Spinal cord (tissue), 4 donors: ENCODE results near the gene TSPAN18. TPM values are rescaled to one million over a fixed set of nuclear protein-coding genes. Genes with fewer than 3 reads are reported as not detected.

Experiments
- polyA plus RNA-seq, 2 donors: library from polyadenylated mRNA; unstranded; fragments of 120-200 nt; gene quantifications; one replicate each; pipeline ENCODE4 v1.2.1, GENCODE V29; 2013; ENCODE audit not compliant: insufficient read length in 2 of 2
- total RNA-seq, 2 donors: library from RNA; depleted of rRNA in 1 of 2; stranded (reverse); fragments of 120-200 nt in 1 of 2; fragments of >200 nt in 1 of 2; gene quantifications; one replicate each; pipeline versions ENCODE4 v1.2.3 to v1.2.4, GENCODE V29; 2013 to 2014

TSPAN18 gene
- total and polyA plus RNA-seq, 4 donors, result 23.3 to 87.2 (median 60.9) TPM

Other genes starting within 250 kb of the TSPAN18 start
- 10 to 100 TPM; 21.6 to 28.9 TPM for gene CD82, start 161.3 kb upstream of the TSPAN18 start, total RNA-seq
- gene CD82, start 161.3 kb upstream of the TSPAN18 start, polyA plus RNA-seq, result 10 to 100 TPM; 51.6 to 54.4 TPM
- 100 to 1,000 TPM in 1 of 2 donors, 10 to 100 TPM in 1; 16.3 to 147 TPM for gene TP53I11, start 223.9 kb downstream of the TSPAN18 start, total RNA-seq
- 100 to 1,000 TPM in 1 of 2 donors, 10 to 100 TPM in 1; 51.0 to 101 TPM for gene TP53I11, start 223.9 kb downstream of the TSPAN18 start, polyA plus RNA-seq